Measurements from ENCODE around the gene TMEM163. TPM values are rescaled to one million over a fixed set of nuclear protein-coding genes. Genes with fewer than 3 reads are reported as not detected.

The TMEM163 gene
- total RNA-seq, 1 experiment from 2014 or later: 0.94 TPM

GRCh38 chr2:134692499-134692898 lies 26.3 kb downstream of the TMEM163 start:
- peak; percentile 74 for ATAC-seq
- POLR2A ChIA-PET: no interaction called here

More at GRCh38 chr2:134692499-134692898, 26.3 kb downstream of the TMEM163 start:
- TF ChIP-seq ZNF317 (CRISPR knock-in tag; IDR thresholded peaks at IDR 0.05; ENCODE audit: borderline replicate concordance, low read depth): no peak
- TF ChIP-seq JUN (CRISPR knock-in tag; IDR thresholded peaks at IDR 0.05): no peak
- TF ChIP-seq CBFB (CRISPR knock-in tag; IDR thresholded peaks at IDR 0.05; ENCODE audit: low read depth): no peak
- TF ChIP-seq SP1 (CRISPR knock-in tag; conservative IDR thresholded peaks at IDR 0.05): no peak
- no peak for TF ChIP-seq JAZF1 (CRISPR knock-in tag; IDR thresholded peaks at IDR 0.05)
- TF ChIP-seq, protein P1, sequence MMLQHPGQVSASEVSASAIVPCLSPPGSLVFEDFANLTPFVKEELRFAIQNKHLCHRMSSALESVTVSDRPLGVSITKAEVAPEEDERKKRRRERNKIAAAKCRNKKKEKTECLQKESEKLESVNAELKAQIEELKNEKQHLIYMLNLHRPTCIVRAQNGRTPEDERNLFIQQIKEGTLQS (CRISPR knock-in tag; conservative IDR thresholded peaks at IDR 0.05): no peak
- TF ChIP-seq, protein P2, sequence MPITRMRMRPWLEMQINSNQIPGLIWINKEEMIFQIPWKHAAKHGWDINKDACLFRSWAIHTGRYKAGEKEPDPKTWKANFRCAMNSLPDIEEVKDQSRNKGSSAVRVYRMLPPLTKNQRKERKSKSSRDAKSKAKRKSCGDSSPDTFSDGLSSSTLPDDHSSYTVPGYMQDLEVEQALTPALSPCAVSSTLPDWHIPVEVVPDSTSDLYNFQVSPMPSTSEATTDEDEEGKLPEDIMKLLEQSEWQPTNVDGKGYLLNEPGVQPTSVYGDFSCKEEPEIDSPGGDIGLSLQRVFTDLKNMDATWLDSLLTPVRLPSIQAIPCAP (CRISPR knock-in tag; IDR thresholded peaks at IDR 0.05): no peak
- TF ChIP-seq ZBTB21 (CRISPR knock-in tag; IDR thresholded peaks at IDR 0.05; ENCODE audit: borderline replicate concordance): no peak
- TF ChIP-seq TEAD4 (CRISPR knock-in tag; IDR thresholded peaks at IDR 0.05): no peak
- no peak for TF ChIP-seq CTCF (IDR thresholded peaks at IDR 0.05)
- TF ChIP-seq NFYB (CRISPR knock-in tag; conservative IDR thresholded peaks at IDR 0.05; ENCODE audit: low read depth): no peak
- TF ChIP-seq ATF2 (CRISPR knock-in tag; IDR thresholded peaks at IDR 0.05; ENCODE audit: borderline replicate concordance, low read depth): no peak
- no peak for TF ChIP-seq RELA (CRISPR knock-in tag; IDR thresholded peaks at IDR 0.05; ENCODE audit: borderline replicate concordance)
- TF ChIP-seq, protein P3, sequence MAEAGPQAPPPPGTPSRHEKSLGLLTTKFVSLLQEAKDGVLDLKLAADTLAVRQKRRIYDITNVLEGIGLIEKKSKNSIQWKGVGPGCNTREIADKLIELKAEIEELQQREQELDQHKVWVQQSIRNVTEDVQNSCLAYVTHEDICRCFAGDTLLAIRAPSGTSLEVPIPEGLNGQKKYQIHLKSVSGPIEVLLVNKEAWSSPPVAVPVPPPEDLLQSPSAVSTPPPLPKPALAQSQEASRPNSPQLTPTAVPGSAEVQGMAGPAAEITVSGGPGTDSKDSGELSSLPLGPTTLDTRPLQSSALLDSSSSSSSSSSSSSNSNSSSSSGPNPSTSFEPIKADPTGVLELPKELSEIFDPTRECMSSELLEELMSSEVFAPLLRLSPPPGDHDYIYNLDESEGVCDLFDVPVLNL (CRISPR knock-in tag; IDR thresholded peaks at IDR 0.05; ENCODE audit: borderline replicate concordance, low read depth): no peak
- TF ChIP-seq NR2C2 (CRISPR knock-in tag; IDR thresholded peaks at IDR 0.05): no peak
- no peak for TF ChIP-seq ATF1 (CRISPR knock-in tag; IDR thresholded peaks at IDR 0.05)
- no peak for TF ChIP-seq MAX (CRISPR knock-in tag; IDR thresholded peaks at IDR 0.05)
- TF ChIP-seq, protein P4, sequence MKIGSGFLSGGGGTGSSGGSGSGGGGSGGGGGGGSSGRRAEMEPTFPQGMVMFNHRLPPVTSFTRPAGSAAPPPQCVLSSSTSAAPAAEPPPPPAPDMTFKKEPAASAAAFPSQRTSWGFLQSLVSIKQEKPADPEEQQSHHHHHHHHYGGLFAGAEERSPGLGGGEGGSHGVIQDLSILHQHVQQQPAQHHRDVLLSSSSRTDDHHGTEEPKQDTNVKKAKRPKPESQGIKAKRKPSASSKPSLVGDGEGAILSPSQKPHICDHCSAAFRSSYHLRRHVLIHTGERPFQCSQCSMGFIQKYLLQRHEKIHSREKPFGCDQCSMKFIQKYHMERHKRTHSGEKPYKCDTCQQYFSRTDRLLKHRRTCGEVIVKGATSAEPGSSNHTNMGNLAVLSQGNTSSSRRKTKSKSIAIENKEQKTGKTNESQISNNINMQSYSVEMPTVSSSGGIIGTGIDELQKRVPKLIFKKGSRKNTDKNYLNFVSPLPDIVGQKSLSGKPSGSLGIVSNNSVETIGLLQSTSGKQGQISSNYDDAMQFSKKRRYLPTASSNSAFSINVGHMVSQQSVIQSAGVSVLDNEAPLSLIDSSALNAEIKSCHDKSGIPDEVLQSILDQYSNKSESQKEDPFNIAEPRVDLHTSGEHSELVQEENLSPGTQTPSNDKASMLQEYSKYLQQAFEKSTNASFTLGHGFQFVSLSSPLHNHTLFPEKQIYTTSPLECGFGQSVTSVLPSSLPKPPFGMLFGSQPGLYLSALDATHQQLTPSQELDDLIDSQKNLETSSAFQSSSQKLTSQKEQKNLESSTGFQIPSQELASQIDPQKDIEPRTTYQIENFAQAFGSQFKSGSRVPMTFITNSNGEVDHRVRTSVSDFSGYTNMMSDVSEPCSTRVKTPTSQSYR (CRISPR knock-in tag; IDR thresholded peaks at IDR 0.05): no peak
- TF ChIP-seq HMGA2 (CRISPR knock-in tag; IDR thresholded peaks at IDR 0.05): no peak
- Mint-ChIP-seq H3K27me3 (ENCODE audit: low read depth) (no peaks in the 10 kb centered on the region), H3K36me3 (no peaks in the 10 kb centered on the region), H3K4me1 (no peaks in the 10 kb centered on the region), H3K9me3 (no peaks in the 10 kb centered on the region), H3K27ac (no peak overlapping the region), H3K4me3 (no peak overlapping the region)
- CTCF ChIA-PET: no interaction called here
- no peak for DNase-seq (ENCODE audit: low spot score)

All from WTC11 (cell line).